Islet of Langerhans (tissue), 1 donor: ENCODE data around the gene THSD4.
"Not testable (repeated sequence)": the region's sequence is repeated elsewhere in the genome, so short reads cannot be mapped to it uniquely, and the experiment has no call there.

Experiments
- FAIRE-seq: peaks from one replicate; lab custom pipeline; 2011; peaks lifted over from hg19 to GRCh38; lab: Jason Lieb, UNC

THSD4 gene

DNA sequence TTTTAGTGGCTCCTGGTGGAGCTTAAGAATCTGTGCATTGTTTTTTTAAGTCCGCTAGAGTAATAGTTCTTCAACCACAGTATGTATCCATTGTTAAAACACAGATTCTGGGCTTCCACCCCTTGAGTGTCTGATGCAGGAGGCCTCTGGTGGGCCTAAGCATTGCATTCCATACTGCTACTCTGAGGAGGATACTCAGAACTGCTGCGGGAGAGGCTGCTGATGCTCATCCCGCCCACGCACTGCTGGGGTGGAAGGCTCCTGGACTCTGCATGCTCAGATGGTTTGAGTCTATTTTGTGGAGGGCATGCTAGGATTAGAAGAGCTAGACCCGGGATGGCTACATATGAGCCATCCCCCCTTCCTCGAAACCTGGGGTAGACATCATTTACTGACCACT lies 74.4 kb downstream of the THSD4 start:
- FAIRE-seq: no peak

DNA sequence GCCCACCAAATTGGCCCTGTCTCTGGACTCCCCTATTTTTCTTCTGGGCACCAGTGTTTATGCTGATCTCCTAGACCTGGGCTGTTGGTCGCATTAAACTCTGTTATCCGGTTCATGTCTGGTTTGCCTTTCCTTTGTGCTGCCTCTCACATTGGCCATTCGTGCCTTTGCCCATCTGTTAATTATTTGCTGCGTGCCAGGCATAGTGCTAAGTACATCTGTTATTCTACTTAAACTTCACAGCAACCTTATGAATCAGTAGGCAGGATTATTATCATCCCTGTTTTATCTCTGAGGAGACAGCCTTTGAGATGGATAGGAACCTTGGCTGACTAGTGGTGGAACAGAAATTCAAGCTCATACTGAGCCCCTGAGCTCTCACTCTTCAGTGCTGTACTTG lies 76.0 kb downstream of the THSD4 start:
- no peak for FAIRE-seq

DNA sequence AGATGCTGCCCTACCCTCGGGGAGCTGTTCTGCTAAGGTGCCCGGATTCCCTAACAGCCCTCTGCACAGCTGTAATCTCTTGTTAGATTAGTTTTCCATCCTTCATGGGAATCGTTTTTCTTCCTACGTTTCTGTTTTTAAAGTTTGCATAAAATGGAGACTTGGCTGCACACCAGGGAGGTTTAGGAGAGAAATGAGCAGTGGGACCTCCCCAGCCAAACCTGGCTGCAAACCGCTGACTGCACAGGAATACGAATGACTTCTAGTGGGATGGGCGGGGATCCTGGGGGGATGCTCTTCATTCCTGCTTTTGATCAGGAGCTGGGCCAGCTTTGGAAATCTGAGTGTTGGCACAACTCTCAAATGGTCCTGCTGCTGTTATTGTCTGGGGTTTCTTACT lies 77.5 kb downstream of the THSD4 start:
- no peak for FAIRE-seq

DNA sequence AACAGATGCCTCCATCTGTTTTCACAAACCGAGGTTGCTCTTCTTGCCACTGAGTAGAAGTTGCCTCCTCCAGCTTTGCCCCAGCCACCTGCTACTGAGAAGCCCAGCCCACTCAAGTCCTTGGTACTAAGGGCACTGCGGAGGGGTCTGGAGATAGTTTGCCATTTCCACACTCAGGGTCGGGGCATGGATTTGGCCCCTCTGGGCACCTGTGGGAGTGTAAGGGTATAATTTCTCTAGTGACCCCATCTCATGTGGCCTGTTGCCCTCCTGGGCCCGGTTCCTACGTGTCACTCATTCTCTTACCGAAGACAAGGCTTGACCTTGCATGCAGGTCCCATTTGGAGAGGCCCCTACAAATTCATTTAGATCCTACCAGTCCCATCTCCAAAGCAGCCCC lies 79.0 kb downstream of the THSD4 start:
- FAIRE-seq: no peak

DNA sequence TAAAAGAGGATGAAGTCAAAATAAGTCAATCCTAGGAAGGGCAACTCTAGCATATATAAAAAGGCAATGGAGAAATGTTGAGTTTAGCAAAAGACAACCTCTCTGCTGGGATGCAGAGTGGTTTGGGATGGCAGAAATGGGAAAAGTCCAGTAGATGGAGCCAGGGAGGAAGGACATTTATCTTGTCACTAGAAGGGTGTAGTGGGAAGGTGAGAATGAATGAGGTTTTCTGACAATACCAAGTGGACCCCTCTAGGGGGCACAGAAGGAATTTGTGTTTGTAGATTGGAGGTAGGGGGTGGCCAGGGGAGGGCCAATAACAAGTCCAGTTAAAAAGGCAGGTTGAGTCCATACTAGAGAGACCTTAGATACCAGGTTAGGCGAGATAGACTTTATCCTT lies 80.0 kb downstream of the THSD4 start:
- FAIRE-seq: no peak

DNA sequence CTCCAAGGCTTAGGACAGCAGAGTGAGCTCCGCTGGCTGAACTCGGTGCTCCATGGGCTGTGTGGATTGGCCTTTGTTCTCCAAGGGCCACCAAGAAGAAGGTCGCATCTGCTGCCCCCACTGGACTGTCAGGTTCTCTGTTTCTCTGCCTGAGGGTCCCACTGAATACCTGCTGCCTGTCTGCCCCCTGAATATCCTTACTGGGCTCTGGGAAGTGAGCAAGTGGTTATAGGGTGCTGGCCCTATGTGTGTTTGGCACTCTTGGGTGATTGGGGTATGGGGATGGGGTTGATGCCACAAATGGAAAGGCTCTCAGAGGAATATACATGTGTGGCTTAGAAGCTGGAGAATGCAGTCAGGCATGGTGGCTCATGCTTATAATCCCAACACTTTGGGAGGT lies 82.3 kb downstream of the THSD4 start:
- no peak for FAIRE-seq

DNA sequence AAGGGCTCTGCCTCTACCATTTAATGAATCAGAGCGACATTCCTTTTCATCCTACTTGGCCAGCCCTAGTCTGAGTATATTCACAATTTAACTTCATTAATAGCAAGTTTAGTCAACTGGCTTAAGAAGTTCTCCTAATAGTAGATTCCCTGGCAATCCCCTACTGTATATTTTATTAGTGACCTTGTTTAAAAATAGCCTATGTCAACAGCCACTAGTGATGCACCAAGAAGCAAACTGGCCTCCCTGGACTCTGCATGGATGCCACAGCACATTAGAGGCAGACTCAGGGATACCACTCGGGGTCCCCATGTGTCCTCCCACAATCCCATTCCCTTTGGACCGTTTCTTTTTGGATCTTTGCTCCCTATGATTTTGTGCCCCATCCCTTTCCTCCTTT lies 83.6 kb downstream of the THSD4 start:
- FAIRE-seq: no peak

DNA sequence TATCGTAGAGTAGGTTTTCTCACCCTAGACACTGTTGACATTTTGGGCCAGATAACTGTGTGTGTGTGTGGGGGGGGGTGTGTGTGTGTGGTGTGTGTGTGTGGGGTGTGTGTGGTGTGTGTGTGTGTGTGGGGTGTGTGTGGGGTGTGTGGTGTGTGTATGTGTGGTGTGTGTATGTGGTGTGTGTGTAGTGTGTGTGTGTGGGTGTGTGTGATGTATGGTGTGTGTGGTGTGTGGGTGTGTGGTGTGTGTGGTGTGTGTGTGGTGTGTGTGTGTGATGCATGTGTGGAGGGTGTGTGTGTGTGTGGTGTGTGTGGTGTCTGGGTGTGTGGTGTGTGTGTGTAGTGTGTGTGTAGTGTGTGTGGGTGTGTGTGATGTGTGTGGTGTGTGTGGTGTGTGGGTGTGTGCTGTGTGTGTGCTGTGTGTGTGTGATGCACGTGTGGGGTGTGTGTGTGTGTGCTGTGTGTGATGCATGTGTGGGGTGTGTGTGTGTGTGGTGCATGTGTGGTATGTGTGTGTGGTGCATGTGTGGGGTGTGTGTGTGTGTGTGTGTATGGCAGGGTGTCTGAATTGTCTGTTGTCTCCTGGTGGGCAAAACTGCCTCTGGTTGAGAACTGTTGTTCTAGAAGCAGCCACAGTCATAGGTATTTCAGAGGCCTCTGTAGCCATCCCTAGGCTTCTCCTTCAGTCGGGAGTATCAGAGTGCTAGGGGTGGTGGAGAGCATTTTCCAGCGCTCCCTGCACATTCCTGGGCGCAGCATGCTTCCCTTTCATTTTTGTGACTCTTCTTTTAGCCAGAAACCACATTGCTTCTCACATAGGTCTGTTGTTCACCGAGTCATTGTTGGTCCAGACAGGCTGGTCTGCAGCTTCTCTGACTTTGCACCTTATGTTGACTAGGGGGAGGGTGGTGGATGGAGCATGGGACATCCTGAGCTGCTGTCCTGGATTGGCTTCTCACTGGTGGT lies 84.4 kb downstream of the THSD4 start:
- FAIRE-seq: no peak

DNA sequence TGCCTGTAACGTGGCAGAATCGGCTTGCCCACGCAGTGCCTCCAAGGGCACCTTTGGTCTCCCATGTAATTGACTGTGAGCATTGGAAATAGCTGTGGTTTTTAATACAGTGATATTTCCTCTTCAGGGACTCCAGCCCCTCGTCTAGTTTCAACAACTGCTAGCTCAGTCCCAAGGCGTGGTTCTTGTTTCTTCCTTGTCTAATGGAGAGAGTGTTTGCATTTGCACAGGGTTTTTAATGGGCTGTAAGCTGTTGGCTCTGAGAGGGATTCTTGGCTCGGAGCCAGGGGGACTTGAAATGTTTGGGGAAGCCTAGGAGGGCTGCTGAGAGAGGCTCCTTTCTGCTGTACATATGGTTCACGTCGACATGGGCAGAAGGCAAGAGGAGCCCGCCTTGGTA lies 86.2 kb downstream of the THSD4 start:
- no peak for FAIRE-seq

DNA sequence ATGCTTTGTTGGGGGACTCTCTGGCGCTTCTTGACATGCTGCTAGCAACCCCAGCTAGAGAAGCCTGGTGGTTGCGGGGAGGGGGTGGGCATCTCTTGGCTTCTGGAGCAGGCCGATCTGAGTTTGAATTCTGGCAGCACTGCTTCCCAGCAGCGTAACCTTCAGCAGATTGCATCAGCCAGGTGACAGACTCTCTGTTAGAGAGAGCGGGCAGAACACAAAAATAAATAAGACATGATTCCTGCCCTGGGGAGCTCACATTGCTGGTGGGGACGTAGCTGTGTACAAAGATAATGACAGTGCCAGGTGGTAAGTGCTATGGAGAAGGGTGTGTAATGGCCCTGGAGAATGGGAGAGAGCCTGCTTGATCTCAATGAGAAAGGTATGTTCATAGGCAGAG lies 87.4 kb downstream of the THSD4 start:
- no peak for FAIRE-seq

DNA sequence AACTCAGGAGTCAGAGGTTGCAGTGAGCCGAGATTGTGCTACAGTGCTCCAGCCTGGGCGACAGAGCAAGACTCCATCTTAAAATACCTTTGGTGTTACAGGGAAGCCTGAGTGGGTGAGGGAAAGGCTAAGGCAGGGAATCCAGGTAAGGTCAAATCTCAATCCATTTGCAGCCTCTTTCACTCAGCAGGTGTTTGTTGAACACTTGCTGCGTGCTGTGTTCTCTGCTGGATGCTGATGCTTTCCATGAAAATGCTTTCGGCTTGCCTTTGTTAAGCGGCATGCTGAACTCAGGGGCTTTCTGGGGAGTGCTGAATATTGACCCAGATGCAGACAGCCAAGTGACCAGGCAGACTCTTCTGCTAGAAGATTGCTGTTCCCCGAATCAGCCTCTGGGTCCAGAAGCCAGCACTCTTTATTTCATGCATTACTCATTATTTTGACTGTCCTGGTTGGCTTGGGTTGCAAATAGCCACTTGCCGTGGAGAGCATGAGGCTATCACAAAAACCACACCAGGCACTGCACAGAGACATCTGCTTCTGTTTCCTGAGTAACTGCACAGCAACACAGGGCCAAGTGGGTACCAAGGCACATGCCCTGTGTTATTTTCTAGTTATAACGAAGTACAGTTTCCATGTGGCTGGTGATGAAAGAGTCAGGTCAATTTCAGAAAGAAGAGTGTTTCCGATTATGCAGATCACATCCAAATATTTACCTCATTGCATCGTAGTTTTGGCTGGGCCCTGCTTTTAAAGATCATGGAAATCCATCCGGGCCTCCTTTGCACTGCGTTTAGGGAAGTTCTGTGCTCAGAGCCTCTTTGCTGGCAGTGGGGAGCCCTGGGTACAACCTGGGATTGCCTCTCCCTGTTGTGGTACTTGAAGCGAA lies 88.6 kb downstream of the THSD4 start:
- FAIRE-seq: no peak

DNA sequence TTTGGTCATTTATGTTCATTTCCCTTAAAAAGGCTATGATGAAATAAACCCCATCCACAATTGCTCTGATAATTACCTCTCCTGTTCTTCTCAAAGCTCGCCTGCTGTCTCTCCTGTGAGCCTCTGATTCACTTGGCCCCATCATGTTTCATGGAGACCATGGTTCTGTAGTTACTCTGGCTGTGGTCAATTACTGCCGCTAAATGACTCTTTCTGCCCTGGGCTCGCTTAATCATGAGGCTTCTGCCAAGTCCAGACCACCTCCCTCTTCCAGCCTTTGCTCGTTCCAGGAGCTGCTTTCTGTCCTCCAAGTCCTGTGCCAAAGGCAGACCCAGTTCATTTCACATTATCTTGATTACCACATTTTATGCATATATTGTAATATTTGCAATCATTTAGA lies 91.9 kb downstream of the THSD4 start:
- no peak for FAIRE-seq

DNA sequence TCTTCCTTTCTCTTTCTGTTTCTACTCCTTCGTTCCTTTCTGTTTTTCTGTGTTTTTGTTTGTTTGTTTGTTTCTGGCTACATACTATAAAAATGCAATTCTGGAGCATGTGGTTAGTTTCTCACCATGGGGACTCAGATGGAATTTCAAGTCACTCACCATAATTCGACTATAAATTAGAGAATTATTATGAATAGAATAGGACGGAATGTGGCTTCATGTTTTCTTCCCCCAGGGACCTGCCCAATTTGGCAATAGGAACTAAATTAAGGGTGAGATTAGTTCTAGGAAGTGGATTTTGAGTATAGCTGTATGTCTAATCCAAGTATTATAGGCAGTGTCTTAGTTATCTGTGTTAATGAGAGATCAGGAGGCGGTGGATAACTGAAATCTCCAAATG lies 96.9 kb downstream of the THSD4 start:
- no peak for FAIRE-seq

DNA sequence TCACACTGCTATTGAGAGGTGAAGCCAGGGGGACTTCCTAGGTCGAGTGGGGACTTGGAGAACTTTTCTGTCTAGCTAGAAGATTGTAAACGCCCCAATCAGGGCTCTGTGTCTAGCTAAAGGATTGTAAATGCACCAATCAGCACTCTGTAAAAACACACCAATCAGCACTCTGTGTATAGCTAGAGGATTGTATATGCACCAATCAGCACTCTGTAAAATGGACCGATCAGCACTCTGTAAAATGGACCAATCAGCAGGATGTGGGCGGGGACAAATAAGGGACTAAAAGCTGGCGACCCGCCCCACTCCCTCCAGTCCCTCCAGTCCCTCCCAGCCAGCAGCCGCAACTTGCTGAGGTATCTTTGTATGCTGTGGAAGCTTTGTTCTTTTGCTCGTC lies 98.7 kb downstream of the THSD4 start:
- not testable (repeated sequence) for FAIRE-seq

DNA sequence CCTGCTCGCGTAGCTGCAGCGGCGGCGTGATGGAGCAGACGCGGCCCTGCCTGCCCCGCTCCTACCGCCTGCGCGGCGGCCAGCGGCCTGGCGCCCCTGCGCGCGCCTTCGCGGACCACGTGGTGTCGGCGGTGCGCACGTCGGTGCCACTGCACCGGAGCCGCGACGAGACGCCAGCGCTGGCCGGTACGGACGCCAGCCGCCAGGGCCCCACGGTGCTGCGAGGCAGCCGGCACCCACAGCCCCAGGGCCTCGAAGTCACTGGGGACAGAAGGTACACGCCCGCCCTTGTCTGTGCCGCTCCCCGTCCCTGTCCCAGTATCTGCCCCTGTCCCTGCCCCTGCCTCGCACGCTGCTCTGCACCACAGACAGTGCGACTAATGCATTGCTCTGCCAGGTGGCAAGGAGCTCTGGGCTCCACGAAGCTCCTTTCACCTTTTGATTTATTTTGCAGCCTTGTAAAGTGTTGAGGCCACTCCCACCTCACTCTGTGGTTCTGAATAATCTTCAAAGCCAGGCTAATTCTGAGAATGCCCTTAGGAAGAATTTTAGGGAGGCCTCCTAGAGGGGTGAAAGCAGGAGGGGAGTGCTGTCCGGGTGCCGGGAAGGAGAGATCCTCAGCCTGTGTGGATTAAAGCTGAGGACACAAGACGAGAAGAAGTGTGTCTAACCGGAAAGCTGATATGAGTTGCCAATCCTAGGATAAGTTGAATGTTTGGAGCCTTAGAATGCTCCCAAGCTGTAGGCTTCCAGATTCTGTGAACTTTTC lies 100.0 kb downstream of the THSD4 start:
- FAIRE-seq: no peak

DNA sequence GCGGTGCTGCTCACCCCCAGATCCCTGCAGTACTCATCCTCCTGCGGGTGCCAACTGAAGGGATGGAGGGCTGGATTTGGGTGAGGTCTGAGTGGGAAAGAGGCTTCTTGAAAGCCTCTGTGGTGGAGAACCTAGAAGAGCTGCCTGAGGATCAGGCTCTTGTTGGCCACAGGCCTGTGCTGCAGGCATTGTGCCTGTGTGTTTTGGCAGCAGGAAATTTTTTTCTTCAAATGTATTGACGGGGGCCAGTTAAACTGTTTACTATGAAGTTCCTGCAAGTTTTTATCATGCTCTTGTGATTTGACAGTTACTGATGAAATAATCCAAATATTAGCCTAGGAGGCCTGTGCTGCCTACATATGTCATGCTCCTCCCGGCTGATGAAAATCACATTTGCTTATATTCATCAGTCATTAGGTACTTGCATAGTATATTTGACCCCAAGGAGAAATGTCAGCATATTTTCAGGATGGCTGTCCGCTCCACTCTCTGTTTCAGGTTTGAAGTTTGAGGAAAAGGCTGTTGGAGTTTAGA lies 103.1 kb downstream of the THSD4 start:
- no peak for FAIRE-seq

DNA sequence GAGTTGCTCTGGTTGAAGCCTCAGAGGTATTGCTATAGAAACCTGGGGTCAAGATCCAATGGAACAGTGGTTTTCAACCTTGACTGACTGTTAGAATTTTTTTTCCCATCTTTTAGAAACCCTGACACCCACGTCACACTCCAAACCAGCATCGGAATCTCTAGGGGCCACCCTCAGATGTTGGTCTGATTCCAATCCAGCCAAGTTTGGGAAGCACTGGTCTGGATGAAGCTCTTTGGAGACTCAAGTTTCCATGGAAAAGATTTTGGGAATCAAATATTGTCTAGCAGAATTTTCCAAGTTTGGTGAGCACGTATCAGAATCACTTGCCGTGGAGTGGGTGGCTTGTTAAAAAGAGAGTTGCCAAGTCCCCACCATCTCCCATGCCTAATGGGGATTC lies 103.8 kb downstream of the THSD4 start:
- FAIRE-seq: no peak

DNA sequence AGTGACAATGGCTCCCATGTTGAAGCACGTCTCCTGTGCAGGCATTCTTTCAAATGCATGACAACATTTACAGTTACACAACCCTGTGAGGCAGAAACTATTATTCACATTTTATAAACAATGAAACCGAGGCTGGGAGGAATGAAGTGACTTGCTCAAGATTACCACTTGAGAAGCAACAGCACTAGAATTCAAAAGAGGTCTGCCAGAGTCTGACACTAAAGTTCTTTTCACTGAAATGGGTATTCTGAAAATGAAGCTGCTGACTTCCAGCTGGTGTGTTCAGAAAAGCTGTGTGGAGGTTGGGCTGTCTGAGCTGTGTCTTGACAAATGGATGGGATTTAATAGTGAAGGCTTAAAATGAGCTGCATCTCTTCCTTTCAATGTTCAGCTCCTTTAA lies 104.4 kb downstream of the THSD4 start:
- FAIRE-seq: no peak

DNA sequence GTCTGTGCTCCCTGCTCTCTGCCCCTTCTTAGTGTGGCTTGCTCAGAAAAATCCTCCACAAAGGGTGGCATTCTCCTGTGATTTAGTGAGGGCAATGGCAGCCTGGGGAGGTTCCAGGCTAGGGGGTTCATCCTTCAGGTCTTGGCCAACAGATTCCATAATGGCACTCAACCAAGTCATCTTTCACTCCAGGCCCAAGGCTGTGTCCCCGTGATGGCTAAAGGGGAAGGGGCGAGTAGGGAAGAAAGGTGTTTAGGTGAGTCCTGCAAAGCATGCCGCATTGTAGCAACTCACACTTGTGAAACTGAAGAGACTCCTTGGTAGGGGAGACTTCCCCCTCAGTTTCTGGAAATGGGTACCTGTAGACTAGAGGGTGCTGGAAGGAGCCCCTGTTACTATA lies 105.6 kb downstream of the THSD4 start:
- no peak for FAIRE-seq

DNA sequence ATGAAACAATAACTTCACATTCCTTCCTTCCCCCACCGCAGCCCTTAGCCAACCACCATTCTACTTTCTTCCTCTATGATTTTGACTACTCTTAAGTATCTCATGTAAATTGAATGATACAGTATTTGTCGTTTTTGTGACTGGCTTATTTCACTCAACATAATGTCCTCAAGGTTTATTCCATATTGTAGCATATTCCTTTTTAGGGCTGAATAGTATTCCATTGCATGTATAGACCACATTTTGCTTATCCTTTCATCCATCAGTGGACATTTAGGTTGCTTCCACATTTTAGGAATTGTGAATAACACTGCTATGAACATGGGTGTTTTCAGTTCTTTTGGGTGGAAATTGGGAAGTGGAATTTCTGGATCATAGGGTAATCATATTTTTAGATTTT lies 106.1 kb downstream of the THSD4 start:
- FAIRE-seq: no peak

DNA sequence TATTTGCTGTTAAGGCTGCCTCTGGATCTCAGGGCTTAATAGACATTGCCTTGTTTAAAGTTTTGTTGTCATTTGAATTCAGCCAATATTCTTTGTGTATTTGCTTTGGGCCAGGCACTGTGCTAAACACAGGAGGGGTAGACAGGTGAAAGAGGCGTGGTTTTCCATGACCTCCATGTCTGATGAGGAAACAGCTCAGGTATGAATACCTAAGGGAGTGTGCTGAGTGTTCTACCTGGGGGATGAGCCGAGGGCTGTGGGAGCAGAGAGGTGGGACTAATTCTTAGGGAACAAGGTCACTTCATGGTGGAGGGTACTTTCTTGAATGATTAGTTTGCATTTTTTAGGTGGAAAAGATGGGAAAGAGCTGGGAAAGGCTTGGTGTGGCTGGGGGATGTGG lies 108.2 kb downstream of the THSD4 start:
- FAIRE-seq: no peak

DNA sequence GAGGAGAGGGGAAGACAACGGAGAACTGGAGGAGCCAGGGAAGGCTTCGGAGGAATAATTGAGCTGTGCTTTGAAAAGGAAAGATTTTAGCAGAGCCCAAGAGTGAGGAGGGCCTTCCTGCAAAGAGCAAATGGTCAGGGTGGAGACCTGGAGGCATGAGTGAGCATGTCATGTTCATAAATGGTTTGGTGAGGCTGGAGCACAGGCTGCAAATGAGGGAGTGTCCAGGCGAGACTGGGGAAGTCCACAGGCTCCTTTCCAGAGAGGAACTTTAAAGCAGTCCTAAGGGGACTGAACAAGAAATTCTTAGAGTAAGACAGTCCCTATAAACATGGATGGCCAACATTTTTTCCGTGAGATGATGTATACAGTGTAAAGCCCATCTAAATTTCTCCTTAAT lies 108.8 kb downstream of the THSD4 start:
- FAIRE-seq: no peak
